Activated CD4-positive, alpha-beta T cell treated with anti-CD3 and anti-CD28 coated beads, Interleukin-2, amount 10 ng/mL, durations not matched to agents 24 days and 14 days (primary cell): ENCODE data around the gene CD99L2. TPM values are rescaled to one million over a fixed set of nuclear protein-coding genes. Genes with fewer than 3 reads are reported as not detected.
A peak's percentile ranks its signal among the peaks of the same experiment; 100 is the strongest.
"Not testable (repeated sequence)": the region's sequence is repeated elsewhere in the genome, so short reads cannot be mapped to it uniquely, and the experiment has no call there.

Source experiments
- DNase-seq: peaks from one replicate; pipeline ENCODE4 v3.0.0; 2022
- H3K27ac Mint-ChIP-seq: one replicate; pipeline ENCODE4 v1.8.0; 2022; ENCODE audit warnings: mild to moderate bottlenecking, mixed read lengths
- H3K27me3 Mint-ChIP-seq: one replicate; pipeline ENCODE4 v1.8.0; 2022; ENCODE audit warnings: mixed read lengths
- H3K36me3 Mint-ChIP-seq: one replicate; pipeline ENCODE4 v1.8.0; 2022; ENCODE audit warnings: low read depth, mild to moderate bottlenecking, mixed read lengths
- H3K4me1 Mint-ChIP-seq: one replicate; pipeline ENCODE4 v1.8.0; 2021; ENCODE audit warnings: mixed read lengths
- H3K4me3 Mint-ChIP-seq: one replicate; pipeline ENCODE4 v1.8.0; 2022; ENCODE audit warnings: mild to moderate bottlenecking, moderate library complexity, mixed read lengths
- H3K9me3 Mint-ChIP-seq: one replicate; pipeline ENCODE4 v1.8.0; 2021; ENCODE audit warnings: mixed read lengths
- intact Hi-C: fragments of 100-400 bp; cut with micrococcal nuclease; formaldehyde crosslinking; loops from one replicate; pipeline ENCODE4 v1.15.1; 2023
- total RNA-seq: library from RNA; stranded (reverse); gene quantifications from 2 replicates; pipeline ENCODE4 v1.2.3, GENCODE V29; 2022

The CD99L2 gene
- total RNA-seq, 1 donor from 2014 or later = 10.9 TPM

DNA sequence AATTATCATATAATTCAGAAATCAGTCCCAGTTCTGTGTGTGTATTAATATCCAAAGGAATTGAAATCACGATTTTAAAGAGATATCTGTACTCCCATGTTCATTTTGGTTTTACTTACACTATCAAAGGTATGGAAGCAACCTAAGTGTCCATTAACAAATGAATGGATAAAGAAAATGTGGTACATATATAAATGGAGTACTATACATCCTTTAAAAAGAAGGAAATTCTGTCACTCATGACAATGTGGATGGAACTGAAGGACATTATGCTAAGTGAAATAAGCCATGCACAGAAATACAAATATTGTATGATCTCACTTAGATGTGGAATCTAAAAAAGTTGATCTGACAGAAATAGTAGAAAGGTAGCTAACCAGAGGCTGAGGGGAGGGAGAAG is 63.8 kb downstream of the CD99L2 start:
- Mint-ChIP-seq H3K36me3 (peaks cover 3% of the 10 kb centered on the region), H3K4me3 (no peak overlapping the region), H3K27me3 (no peaks in the 10 kb centered on the region), H3K9me3 (no peaks in the 10 kb centered on the region), H3K4me1 (peaks cover 4% of the 10 kb centered on the region), H3K27ac (no peak overlapping the region)
- DNase-seq = no peak
- intact Hi-C loops = no loop called here

- peaks cover 4% of the 10 kb centered on the region for H3K4me1 Mint-ChIP-seq
- no peaks in the 10 kb centered on the region for H3K27me3 Mint-ChIP-seq
Observed at GRCh38 chrX:150833454-150834056, 64.9 kb downstream of the CD99L2 start.

GRCh38 chrX:150831863-150832262 is 66.6 kb downstream of the CD99L2 start:
- intact Hi-C loops = no loop called here
- H3K27me3 Mint-ChIP-seq = no peaks in the 10 kb centered on the region
- no peak overlapping the region for H3K4me3 Mint-ChIP-seq
- DNase-seq = no peak
- no peaks in the 10 kb centered on the region for H3K9me3 Mint-ChIP-seq
- peaks cover 4% of the 10 kb centered on the region for H3K4me1 Mint-ChIP-seq
- no peak overlapping the region for H3K27ac Mint-ChIP-seq
- H3K36me3 Mint-ChIP-seq = peaks cover 10% of the 10 kb centered on the region

More at GRCh38 chrX:150833454-150834056, 64.9 kb downstream of the CD99L2 start:
- H3K4me3 Mint-ChIP-seq = no peak overlapping the region
- intact Hi-C loops = no loop called here
- peak overlapping the region; percentile 25 for H3K27ac Mint-ChIP-seq
- no peaks in the 10 kb centered on the region for H3K9me3 Mint-ChIP-seq
- DNase-seq = no peak
- peaks cover 5% of the 10 kb centered on the region for H3K36me3 Mint-ChIP-seq

- peaks cover 7% of the 10 kb centered on the region for H3K36me3 Mint-ChIP-seq
- intact Hi-C loops = no loop called here
- no peaks in the 10 kb centered on the region for H3K9me3 Mint-ChIP-seq
- no peak for DNase-seq
- no peak overlapping the region for H3K27ac Mint-ChIP-seq
- H3K27me3 Mint-ChIP-seq = no peaks in the 10 kb centered on the region
- H3K4me3 Mint-ChIP-seq = no peak overlapping the region
- H3K4me1 Mint-ChIP-seq = peaks cover 3% of the 10 kb centered on the region
Observed at GRCh38 chrX:150828785-150829184, 69.7 kb downstream of the CD99L2 start.

- H3K27me3 Mint-ChIP-seq, H3K4me3 Mint-ChIP-seq, H3K9me3 Mint-ChIP-seq, H3K4me1 Mint-ChIP-seq, intact Hi-C loops, DNase-seq, H3K27ac Mint-ChIP-seq: not testable (repeated sequence)
- peaks cover 10% of the 10 kb centered on the region for H3K36me3 Mint-ChIP-seq
Observed at GRCh38 chrX:150824352-150824751, 74.1 kb downstream of the CD99L2 start.

- DNase-seq, intact Hi-C loops: not testable (repeated sequence)
Observed at GRCh38 chrX:150823826-150824225, 74.6 kb downstream of the CD99L2 start.

DNA sequence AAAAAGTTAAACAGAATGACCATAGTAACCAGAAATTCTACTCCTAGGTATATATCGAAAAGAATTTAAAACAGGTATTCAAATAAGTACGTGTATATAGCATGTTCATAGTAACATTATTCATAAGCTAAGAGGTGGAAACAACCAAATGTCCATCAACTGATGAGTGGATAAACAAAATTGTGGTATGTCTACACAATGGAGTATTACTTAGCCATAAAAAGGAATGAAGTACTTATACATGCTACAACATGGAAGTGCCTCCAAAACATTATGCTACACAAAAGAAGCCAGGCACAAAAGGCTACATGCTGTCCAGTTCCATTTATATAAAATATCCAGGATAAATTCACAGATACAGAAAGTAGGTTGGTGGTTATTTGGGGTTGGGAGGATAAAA is 76.5 kb downstream of the CD99L2 start:
- intact Hi-C loops = no loop called here
- no peak for DNase-seq
- Mint-ChIP-seq H3K4me3 (no peak overlapping the region), H3K4me1 (no peaks in the 10 kb centered on the region), H3K36me3 (peaks cover 3% of the 10 kb centered on the region), H3K9me3 (peaks cover 3% of the 10 kb centered on the region), H3K27ac (no peak overlapping the region), H3K27me3 (no peaks in the 10 kb centered on the region)

More at GRCh38 chrX:150823826-150824225, 74.6 kb downstream of the CD99L2 start:
- not testable (repeated sequence) for H3K27ac Mint-ChIP-seq, H3K4me1 Mint-ChIP-seq, H3K9me3 Mint-ChIP-seq, H3K36me3 Mint-ChIP-seq, H3K4me3 Mint-ChIP-seq, H3K27me3 Mint-ChIP-seq

DNA sequence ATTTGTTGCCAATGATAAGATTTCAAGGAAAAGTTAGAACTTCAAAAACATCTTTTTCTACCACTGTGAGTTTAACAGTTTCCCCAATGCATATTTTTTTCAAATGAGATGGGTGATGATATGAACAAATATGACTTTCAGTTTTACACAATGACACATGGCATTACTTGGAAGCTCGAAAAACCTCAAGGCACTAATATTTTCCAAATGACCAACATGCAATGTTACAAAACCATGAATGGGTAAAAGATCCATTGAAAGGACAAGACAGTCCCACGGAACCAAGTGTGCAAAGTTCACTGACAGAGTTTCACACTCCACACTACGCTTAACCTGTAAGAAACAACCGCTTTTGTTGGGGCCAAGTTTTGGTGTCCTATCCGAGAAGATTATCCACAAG is 84.5 kb downstream of the CD99L2 start:
- Mint-ChIP-seq H3K27me3 (no peaks in the 10 kb centered on the region), H3K36me3 (peaks cover 6% of the 10 kb centered on the region), H3K9me3 (no peaks in the 10 kb centered on the region), H3K27ac (no peak overlapping the region), H3K4me1 (no peaks in the 10 kb centered on the region), H3K4me3 (no peak overlapping the region)
- intact Hi-C loops = loop anchor here (10.0 kb wide), 1 partner anchor 71 kb away; no protein-coding TSS in a partner anchor
- DNase-seq = no peak

GRCh38 chrX:150806827-150807226 is 91.6 kb downstream of the CD99L2 start:
- no peak for DNase-seq
- Mint-ChIP-seq H3K4me3 (no peak overlapping the region), H3K4me1 (no peaks in the 10 kb centered on the region), H3K9me3 (no peaks in the 10 kb centered on the region), H3K36me3 (peaks cover 2% of the 10 kb centered on the region), H3K27me3 (no peaks in the 10 kb centered on the region), H3K27ac (no peak overlapping the region)
- intact Hi-C loops = no loop called here

GRCh38 chrX:150805736-150806135 is 92.7 kb downstream of the CD99L2 start:
- no peak overlapping the region for H3K27ac Mint-ChIP-seq
- intact Hi-C loops = no loop called here
- H3K4me1 Mint-ChIP-seq = no peaks in the 10 kb centered on the region
- peaks cover 2% of the 10 kb centered on the region for H3K36me3 Mint-ChIP-seq
- H3K27me3 Mint-ChIP-seq = no peaks in the 10 kb centered on the region
- H3K4me3 Mint-ChIP-seq = no peak overlapping the region
- no peak for DNase-seq
- H3K9me3 Mint-ChIP-seq = no peaks in the 10 kb centered on the region

GRCh38 chrX:150792949-150793527 is 105.4 kb downstream of the CD99L2 start:
- intact Hi-C loops = no loop called here
- no peaks in the 10 kb centered on the region for H3K4me1 Mint-ChIP-seq
- H3K27ac Mint-ChIP-seq = no peak overlapping the region
- no peaks in the 10 kb centered on the region for H3K27me3 Mint-ChIP-seq
- H3K36me3 Mint-ChIP-seq = peaks cover 24% of the 10 kb centered on the region
- H3K4me3 Mint-ChIP-seq = no peak overlapping the region
- no peaks in the 10 kb centered on the region for H3K9me3 Mint-ChIP-seq
- no peak for DNase-seq

DNA sequence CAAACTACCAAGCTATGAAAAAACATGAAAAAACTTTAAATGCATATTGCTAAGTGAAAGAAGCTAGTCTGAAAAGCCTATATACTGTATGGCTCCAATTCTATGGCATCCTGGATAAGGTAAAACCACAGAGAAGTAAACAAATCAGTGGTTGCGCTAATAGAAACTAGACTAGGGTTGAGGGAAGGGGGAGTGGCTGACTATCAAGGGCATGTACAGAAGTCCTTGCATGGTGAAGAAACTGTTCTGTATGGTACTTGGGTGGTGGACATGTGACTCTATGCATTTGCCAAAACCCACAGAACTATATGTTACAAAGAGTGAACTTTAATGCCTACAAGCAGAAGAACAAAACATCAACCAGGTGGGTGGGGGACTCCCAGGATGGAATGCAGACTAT is 108.4 kb downstream of the CD99L2 start:
- Mint-ChIP-seq H3K27me3 (no peaks in the 10 kb centered on the region), H3K27ac (no peak overlapping the region), H3K4me3 (no peak overlapping the region), H3K9me3 (peaks cover 3% of the 10 kb centered on the region), H3K4me1 (no peaks in the 10 kb centered on the region), H3K36me3 (peaks cover 24% of the 10 kb centered on the region)
- intact Hi-C loops = no loop called here
- DNase-seq = no peak

GRCh38 chrX:150781677-150782076 is 116.8 kb downstream of the CD99L2 start:
- Mint-ChIP-seq H3K36me3 (peaks cover 1% of the 10 kb centered on the region), H3K4me1 (no peaks in the 10 kb centered on the region), H3K27ac (no peak overlapping the region)

DNA sequence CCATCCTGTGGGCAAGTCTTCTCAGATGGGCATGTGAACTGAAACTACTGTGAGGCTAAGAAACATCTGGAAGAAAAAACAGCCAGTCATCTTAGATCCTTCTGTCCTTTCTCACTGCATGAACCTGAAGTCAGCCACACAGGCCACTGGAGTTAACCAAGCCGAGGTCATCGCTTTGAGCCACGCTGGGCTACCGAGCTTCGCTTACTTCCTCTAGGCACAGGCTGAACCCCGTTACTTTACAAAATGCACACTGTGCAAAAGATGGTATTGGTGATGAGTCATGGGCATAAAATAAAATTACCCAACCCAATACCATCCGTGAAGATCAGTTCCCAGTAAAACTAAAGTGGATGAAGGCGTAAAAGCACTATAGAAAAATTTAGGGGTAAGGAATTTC is 119.1 kb downstream of the CD99L2 start:
- Mint-ChIP-seq H3K36me3 (no peaks in the 10 kb centered on the region), H3K27me3 (no peaks in the 10 kb centered on the region), H3K4me3 (no peak overlapping the region), H3K27ac (no peak overlapping the region), H3K9me3 (no peaks in the 10 kb centered on the region), H3K4me1 (no peaks in the 10 kb centered on the region)
- intact Hi-C loops = loop anchor here (10.0 kb wide), 1 partner anchor 205 kb away; the partner anchor contains the start of gene HMGB3
- no peak for DNase-seq

More at GRCh38 chrX:150781677-150782076, 116.8 kb downstream of the CD99L2 start:
- no peak for DNase-seq
- no peaks in the 10 kb centered on the region for H3K9me3 Mint-ChIP-seq
- no peak overlapping the region for H3K4me3 Mint-ChIP-seq
- intact Hi-C loops = no loop called here
- H3K27me3 Mint-ChIP-seq = no peaks in the 10 kb centered on the region
